ENCODE data around the gene ANKRD23.
"Not testable (repeated sequence)": the region's sequence is repeated elsewhere in the genome, so short reads cannot be mapped to it uniquely, and the experiment has no call there.

- TF ChIP-seq YY1 (IDR thresholded peaks at IDR 0.05; ENCODE audit: insufficient read depth, insufficient read length); SUZ12 (IDR thresholded peaks at IDR 0.05; ENCODE audit: extremely low read depth, insufficient read depth, insufficient read length); ZNF274 (IDR thresholded peaks at IDR 0.05; ENCODE audit: low read depth, low read length): not testable (repeated sequence)
Measured at GRCh38 chr2:96889502-96889901, 45.7 kb upstream of the ANKRD23 start.

Measured in NT2/D1 (cell line).